Breast epithelium (tissue), 3 donors: ENCODE measurements around the gene MOB3A.

Source experiments
- CTCF ChIP-seq, 3 donors: fragments of 450-650 bp; IDR thresholded peaks; one replicate each; pipeline ENCODE4 v1.5.1; 2016 to 2017; ENCODE audit warnings: antibody characterized with exemption in 3 of 3, mild to moderate bottlenecking in 3 of 3, moderate library complexity in 3 of 3
- POLR2A ChIP-seq: fragments of 450-650 bp; IDR thresholded peaks from one replicate; pipeline ENCODE4 v1.6.1; 2016; ENCODE audit warnings: antibody characterized with exemption, mild to moderate bottlenecking, moderate library complexity

- no peak for TF ChIP-seq CTCF (IDR thresholded peaks at IDR 0.05)
- no peak for TF ChIP-seq POLR2A
Observed at GRCh38 chr19:2097886-2098327, 1.8 kb upstream of the MOB3A start.
